Panc1 (cell line): ENCODE results near the gene MAGEA4. TPM values are rescaled to one million over a fixed set of nuclear protein-coding genes. Genes with fewer than 3 reads are reported as not detected.

Experiments
- ATAC-seq: fragments of 200-7000 bp; cut with Tn5 transposase; 2 replicates; pipeline ENCODE4 v1.9.1; 2020; ENCODE audit warnings: mild to moderate bottlenecking, moderate library complexity
- BruUV-seq: library from RNA; stranded (reverse); fragments of 400-500 nt; replicated peaks from 2 replicates; lab custom pipeline; 2021; lab: Mats Ljungman, UMichigan
- CTCF ChIA-PET: fragments of 300-600 bp; sonication (Branson Sonifier 250); formaldehyde crosslinking; loops from one replicate; lab custom pipeline; 2022; ENCODE audit warnings: antibody characterized with exemption; lab: Charles Lee
- POLR2A ChIA-PET: fragments of 300-600 bp; sonication (Branson Sonifier 250); formaldehyde crosslinking; loops from one replicate; lab custom pipeline; 2022; ENCODE audit warnings: antibody characterized with exemption; lab: Charles Lee
- DNase-seq: peaks from one replicate; pipeline ENCODE4 v3.0.0-alpha.2; 2010; ENCODE audit warnings: low read depth, low spot score
- H3K27ac ChIP-seq: 2 replicates; pipeline ENCODE4 v1.5.1; 2011; ENCODE audit warnings: mild to moderate bottlenecking, low read length, inconsistent platforms
- H3K27me3 ChIP-seq: fragments of 200-500 bp; sonication (Bioruptor generic); 2 replicates; pipeline ENCODE4 v1.6.0; 2014; ENCODE audit warnings: low read length, inconsistent platforms; ENCODE audit not compliant: control insufficient read depth, insufficient read depth
- H3K36me3 ChIP-seq: fragments of 200-500 bp; sonication (Bioruptor generic); 2 replicates; pipeline ENCODE4 v1.5.1; 2014; ENCODE audit warnings: inconsistent platforms, mild to moderate bottlenecking, low read length, moderate library complexity; ENCODE audit not compliant: control insufficient read depth, insufficient read depth
- H3K4me1 ChIP-seq: 2 replicates; pipeline ENCODE4 v1.5.1; 2011; ENCODE audit warnings: inconsistent platforms, mild to moderate bottlenecking, low read length, moderate library complexity; ENCODE audit not compliant: control insufficient read depth, insufficient read depth
- H3K4me3 ChIP-seq, 2 experiments: 2 replicates each; pipeline ENCODE4 v1.5.1; 2011 to 2012; ENCODE audit warnings: low read depth in 2 of 2, low read length in 2 of 2, mild to moderate bottlenecking in 2 of 2, inconsistent platforms in 1 of 2, moderate library complexity in 1 of 2
- H3K9me3 ChIP-seq: fragments of 200-500 bp; sonication (Bioruptor generic); 2 replicates; pipeline ENCODE4 v1.5.1; 2014; ENCODE audit warnings: low read depth, mild to moderate bottlenecking, inconsistent platforms, low read length, moderate library complexity; ENCODE audit not compliant: control insufficient read depth, insufficient read depth
- POLR2AphosphoS5 ChIP-seq: IDR thresholded peaks from 2 replicates; pipeline ENCODE4 v1.6.1; 2012; ENCODE audit warnings: mild to moderate bottlenecking, low read depth, low read length, moderate library complexity
- SIN3A ChIP-seq: IDR thresholded peaks from 2 replicates; pipeline ENCODE4 v1.6.1; 2012; ENCODE audit warnings: low read depth, mild to moderate bottlenecking, low read length, moderate library complexity, borderline replicate concordance; ENCODE audit not compliant: insufficient read depth
- TCF7L2 ChIP-seq: IDR thresholded peaks from 2 replicates; pipeline ENCODE4 v1.6.1; 2011; ENCODE audit warnings: mild to moderate bottlenecking, low read depth, low read length, inconsistent platforms
- in situ Hi-C: cut with HindIII; loops from 2 replicates; pipeline ENCODE4 v1.10.0; 2016; ENCODE audit warnings: low sequenced_read_pairs, low pct_unique_long_range_greater_than_20kb
- intact Hi-C: fragments of 100-400 bp; cut with micrococcal nuclease; formaldehyde crosslinking; loops from one replicate; pipeline ENCODE4 v1.10.0; 2022; ENCODE audit not compliant: unreplicated experiment
- total RNA-seq: library from RNA; stranded (reverse); gene quantifications from one replicate; pipeline ENCODE4 v1.2.1, GENCODE V29; 2021; ENCODE audit not compliant: unreplicated experiment
- TF ChIP-seq, protein P1 (sequence below): fragments of 450-650 bp; IDR thresholded peaks from 2 replicates; pipeline ENCODE4 v1.5.1; 2017; ENCODE audit warnings: mild to moderate bottlenecking
- TF ChIP-seq, protein P2 (sequence below), 2 experiments: IDR thresholded peaks; 2 replicates each; pipeline ENCODE4 v1.6.1; 2011 to 2012; ENCODE audit warnings: low read depth in 2 of 2, control low read depth in 1 of 2, low read length in 1 of 2, mild to moderate bottlenecking in 1 of 2, moderate library complexity in 1 of 2; ENCODE audit not compliant: insufficient read depth in 1 of 2

MAGEA4 gene
- total RNA-seq, 1 experiment from 2014 or later, result not detected

DNA sequence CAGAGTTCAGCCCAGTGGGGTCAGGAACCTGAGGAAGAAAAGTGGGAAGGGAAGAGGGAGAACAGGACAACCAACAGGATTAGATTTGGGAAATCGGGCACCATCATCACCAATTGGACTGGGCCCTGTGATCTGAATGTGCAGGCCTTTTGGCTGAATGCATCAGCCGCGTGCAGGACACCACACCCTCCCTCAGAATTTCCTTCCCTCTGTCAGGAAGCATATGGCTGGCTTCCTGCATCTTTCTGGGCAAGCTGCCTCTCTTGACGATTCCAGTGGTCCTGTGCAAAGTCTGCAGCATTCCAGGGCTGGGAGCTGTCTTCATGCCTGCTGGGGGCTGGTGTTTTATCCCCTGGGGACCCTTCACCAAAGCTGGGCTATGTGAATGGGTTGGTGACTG lies 16.4 kb downstream of the MAGEA4 start:
- Histone ChIP-seq H3K27ac (no peak overlapping the region), H3K27me3 (no peaks in the 10 kb centered on the region), H3K36me3 (no peaks in the 10 kb centered on the region), H3K9me3 (no peaks in the 10 kb centered on the region), H3K4me3 (no peak overlapping the region), H3K4me1 (no peaks in the 10 kb centered on the region)
- intact Hi-C loops, result no loop called here
- ATAC-seq (no peak), DNase-seq (no peak)
- no TSS peak for BruUV-seq
- TF ChIP-seq, protein P1, sequence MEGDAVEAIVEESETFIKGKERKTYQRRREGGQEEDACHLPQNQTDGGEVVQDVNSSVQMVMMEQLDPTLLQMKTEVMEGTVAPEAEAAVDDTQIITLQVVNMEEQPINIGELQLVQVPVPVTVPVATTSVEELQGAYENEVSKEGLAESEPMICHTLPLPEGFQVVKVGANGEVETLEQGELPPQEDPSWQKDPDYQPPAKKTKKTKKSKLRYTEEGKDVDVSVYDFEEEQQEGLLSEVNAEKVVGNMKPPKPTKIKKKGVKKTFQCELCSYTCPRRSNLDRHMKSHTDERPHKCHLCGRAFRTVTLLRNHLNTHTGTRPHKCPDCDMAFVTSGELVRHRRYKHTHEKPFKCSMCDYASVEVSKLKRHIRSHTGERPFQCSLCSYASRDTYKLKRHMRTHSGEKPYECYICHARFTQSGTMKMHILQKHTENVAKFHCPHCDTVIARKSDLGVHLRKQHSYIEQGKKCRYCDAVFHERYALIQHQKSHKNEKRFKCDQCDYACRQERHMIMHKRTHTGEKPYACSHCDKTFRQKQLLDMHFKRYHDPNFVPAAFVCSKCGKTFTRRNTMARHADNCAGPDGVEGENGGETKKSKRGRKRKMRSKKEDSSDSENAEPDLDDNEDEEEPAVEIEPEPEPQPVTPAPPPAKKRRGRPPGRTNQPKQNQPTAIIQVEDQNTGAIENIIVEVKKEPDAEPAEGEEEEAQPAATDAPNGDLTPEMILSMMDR, result no peak
- TF ChIP-seq SIN3A, result no peak
- no peak for TF ChIP-seq POLR2AphosphoS5
- TF ChIP-seq, protein P2, sequence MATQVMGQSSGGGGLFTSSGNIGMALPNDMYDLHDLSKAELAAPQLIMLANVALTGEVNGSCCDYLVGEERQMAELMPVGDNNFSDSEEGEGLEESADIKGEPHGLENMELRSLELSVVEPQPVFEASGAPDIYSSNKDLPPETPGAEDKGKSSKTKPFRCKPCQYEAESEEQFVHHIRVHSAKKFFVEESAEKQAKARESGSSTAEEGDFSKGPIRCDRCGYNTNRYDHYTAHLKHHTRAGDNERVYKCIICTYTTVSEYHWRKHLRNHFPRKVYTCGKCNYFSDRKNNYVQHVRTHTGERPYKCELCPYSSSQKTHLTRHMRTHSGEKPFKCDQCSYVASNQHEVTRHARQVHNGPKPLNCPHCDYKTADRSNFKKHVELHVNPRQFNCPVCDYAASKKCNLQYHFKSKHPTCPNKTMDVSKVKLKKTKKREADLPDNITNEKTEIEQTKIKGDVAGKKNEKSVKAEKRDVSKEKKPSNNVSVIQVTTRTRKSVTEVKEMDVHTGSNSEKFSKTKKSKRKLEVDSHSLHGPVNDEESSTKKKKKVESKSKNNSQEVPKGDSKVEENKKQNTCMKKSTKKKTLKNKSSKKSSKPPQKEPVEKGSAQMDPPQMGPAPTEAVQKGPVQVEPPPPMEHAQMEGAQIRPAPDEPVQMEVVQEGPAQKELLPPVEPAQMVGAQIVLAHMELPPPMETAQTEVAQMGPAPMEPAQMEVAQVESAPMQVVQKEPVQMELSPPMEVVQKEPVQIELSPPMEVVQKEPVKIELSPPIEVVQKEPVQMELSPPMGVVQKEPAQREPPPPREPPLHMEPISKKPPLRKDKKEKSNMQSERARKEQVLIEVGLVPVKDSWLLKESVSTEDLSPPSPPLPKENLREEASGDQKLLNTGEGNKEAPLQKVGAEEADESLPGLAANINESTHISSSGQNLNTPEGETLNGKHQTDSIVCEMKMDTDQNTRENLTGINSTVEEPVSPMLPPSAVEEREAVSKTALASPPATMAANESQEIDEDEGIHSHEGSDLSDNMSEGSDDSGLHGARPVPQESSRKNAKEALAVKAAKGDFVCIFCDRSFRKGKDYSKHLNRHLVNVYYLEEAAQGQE (IDR thresholded peaks at IDR 0.05; ENCODE audit: insufficient read depth in 1 of 2, low read depth in 2 of 2, low read length in 1 of 2), result no peak
- TF ChIP-seq TCF7L2, result no peak
- ChIA-PET POLR2A (no interaction called here), CTCF (no interaction called here)
- in situ Hi-C loops, result no loop called here

DNA sequence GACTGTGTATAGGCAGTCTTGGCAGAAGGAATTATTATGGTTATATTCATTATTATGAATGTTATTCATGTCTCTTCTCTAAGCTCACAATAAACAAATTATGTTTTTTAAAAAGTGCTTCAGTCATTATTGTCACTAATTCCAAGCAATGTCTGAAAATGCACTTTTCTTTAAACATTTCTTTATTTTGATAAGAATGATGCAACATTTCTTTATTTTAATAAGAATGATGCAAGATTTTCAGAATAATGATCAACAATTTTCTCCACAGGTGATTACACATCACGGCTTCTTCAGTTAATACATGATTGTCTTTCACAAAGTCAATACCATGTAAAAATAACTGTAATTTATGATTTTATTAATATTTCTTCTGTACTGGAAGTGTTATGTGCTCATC lies 22.7 kb downstream of the MAGEA4 start:
- no TSS peak for BruUV-seq
- Histone ChIP-seq H3K4me3 (no peak overlapping the region), H3K27me3 (no peaks in the 10 kb centered on the region), H3K4me1 (no peaks in the 10 kb centered on the region), H3K36me3 (no peaks in the 10 kb centered on the region), H3K9me3 (no peaks in the 10 kb centered on the region), H3K27ac (no peak overlapping the region)
- intact Hi-C loops (no loop called here), in situ Hi-C loops (no loop called here)
- ChIA-PET CTCF (no interaction called here), POLR2A (no interaction called here)
- ATAC-seq (no peak), DNase-seq (no peak)
- TF ChIP-seq, protein P1, result no peak
- TF ChIP-seq, protein P2 (IDR thresholded peaks at IDR 0.05; ENCODE audit: insufficient read depth in 1 of 2, low read depth in 2 of 2, low read length in 1 of 2), result no peak
- TF ChIP-seq TCF7L2 (no peak), SIN3A (no peak), POLR2AphosphoS5 (no peak)
